Adrenal gland (tissue), 5 donors: ENCODE measurements around the gene P2RX6.
"Not testable (repeated sequence)": the region's sequence is repeated elsewhere in the genome, so short reads cannot be mapped to it uniquely, and the experiment has no call there.

Experiments
- CTCF ChIP-seq, 6 experiments: fragments of 450-650 bp in 4 of 6; fragments of 200-600 bp in 2 of 6; sonication (generic) in 1 of 6; IDR thresholded peaks; 1 replicate in 5 of 6; 2 replicates in 1 of 6; pipeline versions ENCODE4 v1.5.1 to v1.8.0; 2016 to 2021; ENCODE audit warnings: antibody characterized with exemption in 6 of 6, mild to moderate bottlenecking in 2 of 6, moderate library complexity in 1 of 6
- POLR2A ChIP-seq, 2 donors: fragments of 450-650 bp; IDR thresholded peaks; one replicate each; pipeline ENCODE4 v1.6.1; 2017; ENCODE audit warnings: antibody characterized with exemption in 2 of 2, mild to moderate bottlenecking in 2 of 2, moderate library complexity in 1 of 2
- donor health status: DM: no; HTN: no; CAD: no.

- TF ChIP-seq CTCF, POLR2A (IDR thresholded peaks at IDR 0.05): not testable (repeated sequence)
These were observed 56.8 kb downstream of the P2RX6 start for GRCh38 chr22:21071796-21072195.
